Stimulated activated CD4-positive, alpha-beta T cell treated with anti-CD3 and anti-CD28 coated beads, Interleukin-12 subunit alpha, Interleukin-12 subunit beta, amount 100 ng/mL, for 48 hours (primary cell): ENCODE measurements around the gene BNC2.

Experiments
- DNase-seq, 3 donors: peaks; one replicate each; pipeline ENCODE4 v3.0.0-alpha.2; 2020; ENCODE audit warnings: low read depth in 2 of 3, low spot score in 1 of 3

The BNC2 gene

GRCh38 chr9:16680541-16680940, 189.9 kb downstream of the BNC2 start:
- no peak for DNase-seq

DNA sequence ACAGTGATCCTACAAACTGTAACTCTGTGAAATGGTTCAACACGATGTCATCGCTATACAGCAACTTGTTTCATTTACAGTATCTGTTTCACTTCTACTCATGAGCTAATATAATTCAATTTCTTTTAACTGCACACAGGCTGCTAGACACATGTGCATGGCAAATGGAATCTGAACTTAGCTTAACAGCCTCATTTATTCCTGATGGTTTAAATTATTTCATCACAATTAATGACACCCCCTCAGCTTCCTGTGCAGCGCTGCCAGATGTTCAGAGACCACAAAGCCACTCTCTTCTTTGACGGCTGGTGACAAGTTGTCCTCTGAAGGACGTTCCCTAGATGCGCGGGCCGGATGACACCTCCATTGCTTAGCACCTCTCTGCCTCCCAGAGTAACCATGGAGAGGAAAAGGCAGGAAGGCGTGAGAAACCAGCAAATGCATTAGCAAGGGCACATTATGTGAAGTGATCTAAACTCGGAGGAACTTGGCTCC, 191.1 kb downstream of the BNC2 start:
- no peak for DNase-seq

- no peak for DNase-seq
Measured at GRCh38 chr9:16676519-16676918, 194.0 kb downstream of the BNC2 start.

DNA sequence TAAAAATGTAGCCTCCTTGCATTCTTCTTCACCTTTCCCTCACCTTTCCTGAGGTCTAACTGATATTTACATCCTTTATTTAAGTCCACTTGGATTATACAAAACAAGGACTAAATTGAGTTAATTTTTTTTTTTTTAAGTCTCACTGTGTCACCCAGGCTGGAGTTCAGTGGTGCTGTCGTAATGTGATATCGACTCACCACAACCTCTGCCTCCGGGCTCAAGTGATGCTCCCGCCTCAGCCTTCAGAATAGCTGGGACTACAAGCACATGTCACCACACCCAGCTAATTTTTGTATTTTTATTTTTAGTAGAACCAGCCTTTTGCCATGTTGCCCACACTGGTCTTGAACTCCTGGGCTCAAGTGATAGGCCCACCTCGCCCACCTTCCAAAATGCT, 195.3 kb downstream of the BNC2 start:
- no peak for DNase-seq

- DNase-seq, result no peak
Measured at GRCh38 chr9:16673171-16673570, 197.3 kb downstream of the BNC2 start.

DNA sequence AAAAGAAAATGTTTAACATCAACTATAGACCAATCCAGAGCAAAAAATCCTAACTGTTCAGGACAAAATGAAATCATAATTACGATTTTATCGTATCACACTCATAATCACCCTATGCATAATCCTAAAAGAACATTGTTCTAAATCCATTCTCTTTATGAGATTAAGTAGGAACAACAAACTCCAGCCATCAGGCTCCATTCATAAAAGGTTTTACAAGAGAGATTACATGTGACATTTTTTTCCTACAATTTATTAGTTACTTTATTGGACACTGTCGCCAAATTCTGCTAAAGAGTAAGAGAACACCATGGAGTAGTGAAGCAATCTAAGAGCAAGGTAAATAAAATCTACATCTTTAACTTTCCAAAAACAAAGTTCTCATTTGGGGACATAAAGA, 198.0 kb downstream of the BNC2 start:
- no peak for DNase-seq

DNA sequence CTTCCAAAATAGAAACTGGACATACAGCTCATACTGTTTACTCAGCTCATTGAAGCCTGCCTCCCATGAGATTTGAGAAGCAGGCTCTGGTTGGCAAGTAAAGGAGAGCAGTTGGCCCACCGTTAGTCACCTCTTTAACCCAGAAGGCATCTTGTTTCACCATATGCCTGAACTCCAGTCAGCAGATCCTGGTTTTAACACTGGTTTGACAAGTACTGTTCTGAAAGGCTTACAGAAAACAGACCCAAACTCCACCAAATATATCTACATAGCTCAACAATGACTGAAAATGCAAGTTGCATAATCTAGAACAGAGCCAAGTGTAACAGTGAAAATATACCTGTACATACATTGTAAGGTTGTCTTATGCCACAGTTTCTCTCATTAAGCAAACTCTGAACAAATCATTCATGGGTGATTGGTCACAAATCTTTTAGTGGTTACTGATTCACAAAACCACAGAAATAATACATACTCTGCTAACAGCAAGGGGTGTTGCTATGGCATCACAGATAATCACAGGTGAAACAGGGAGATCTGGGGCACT, 198.8 kb downstream of the BNC2 start:
- DNase-seq, result no peak

DNA sequence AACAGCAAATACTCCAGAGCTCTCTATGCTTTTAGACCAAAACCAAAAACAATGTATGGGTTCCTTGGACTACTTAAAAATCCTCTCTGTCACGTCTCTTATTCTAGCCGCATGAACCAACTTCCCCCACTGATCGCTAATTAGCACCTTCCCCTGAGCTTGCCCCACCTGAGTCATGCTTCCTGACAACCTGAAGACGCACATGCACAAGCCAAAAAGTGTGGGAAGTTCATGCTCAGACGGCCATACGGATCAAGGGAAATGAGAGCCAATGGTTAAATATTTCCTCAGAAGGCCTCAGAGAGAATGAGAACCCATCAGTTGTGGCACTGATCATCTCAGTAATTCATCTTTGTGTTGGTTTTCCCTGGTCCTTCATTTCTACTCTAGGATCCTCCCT, 199.7 kb downstream of the BNC2 start:
- DNase-seq, result no peak

DNA sequence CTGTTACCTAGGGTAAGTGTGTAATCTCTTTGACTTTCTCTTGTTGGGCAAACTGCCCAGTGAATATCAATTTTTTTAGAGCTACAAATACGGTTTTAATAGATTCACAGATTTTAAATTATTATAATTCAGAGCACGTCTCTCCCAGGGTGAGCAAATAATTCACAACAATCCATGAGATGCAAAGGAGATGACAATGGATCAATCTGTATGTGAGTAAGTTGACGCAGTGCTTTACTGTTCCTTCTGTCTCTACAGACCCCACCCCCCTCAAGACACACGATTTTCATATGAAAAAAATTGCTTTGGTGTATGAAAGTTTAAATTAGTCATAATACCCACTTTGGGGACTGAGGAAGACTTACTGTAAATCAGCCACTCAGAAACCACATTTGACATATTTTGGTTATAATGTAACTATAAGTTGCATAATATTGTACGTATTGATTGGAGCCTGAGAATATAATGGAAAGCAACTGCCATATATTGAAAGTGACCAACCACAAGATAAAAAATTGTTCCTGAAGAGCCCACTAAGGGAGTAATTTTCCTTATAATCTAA, 201.7 kb downstream of the BNC2 start:
- no peak for DNase-seq

DNA sequence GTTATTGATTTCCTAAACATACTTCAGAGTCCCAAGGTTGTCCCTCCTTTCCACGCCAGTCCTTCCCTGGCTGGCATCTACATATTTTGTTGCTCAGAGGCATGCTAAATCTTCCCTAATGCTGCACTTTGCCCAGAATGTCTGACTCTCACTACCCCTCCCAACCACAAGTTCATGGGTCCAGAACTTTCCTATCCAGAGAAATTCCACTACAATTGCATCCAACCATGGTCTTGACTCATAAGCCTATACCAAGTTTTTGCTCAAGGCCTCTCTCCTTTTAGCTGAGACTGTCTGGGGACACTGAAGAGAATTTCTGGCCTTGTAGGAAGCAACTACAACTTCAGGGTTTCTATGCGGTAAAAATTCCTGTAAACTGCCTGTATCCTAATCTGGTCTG, 206.3 kb downstream of the BNC2 start:
- no peak for DNase-seq

DNA sequence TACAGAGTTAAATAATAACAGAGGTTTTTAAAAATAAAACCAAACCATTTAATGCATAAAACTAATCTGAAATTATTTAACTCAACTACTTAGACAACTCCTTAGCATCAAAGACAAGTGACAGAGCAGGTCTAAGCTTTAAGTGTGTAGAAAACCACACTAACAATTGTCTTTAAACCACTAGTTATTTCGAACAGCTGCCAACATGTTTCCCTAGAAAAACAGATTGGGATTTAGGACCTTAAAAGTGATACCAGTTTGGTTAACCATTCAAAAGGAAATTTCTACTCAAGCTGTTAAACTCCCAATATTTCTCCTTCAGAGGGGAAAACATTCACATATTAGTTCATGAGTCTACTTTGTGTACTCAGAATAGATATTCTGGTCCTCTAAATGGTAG, 208.7 kb downstream of the BNC2 start:
- no peak for DNase-seq

- DNase-seq, result no peak
Measured at GRCh38 chr9:16659096-16659495, 211.4 kb downstream of the BNC2 start.

DNA sequence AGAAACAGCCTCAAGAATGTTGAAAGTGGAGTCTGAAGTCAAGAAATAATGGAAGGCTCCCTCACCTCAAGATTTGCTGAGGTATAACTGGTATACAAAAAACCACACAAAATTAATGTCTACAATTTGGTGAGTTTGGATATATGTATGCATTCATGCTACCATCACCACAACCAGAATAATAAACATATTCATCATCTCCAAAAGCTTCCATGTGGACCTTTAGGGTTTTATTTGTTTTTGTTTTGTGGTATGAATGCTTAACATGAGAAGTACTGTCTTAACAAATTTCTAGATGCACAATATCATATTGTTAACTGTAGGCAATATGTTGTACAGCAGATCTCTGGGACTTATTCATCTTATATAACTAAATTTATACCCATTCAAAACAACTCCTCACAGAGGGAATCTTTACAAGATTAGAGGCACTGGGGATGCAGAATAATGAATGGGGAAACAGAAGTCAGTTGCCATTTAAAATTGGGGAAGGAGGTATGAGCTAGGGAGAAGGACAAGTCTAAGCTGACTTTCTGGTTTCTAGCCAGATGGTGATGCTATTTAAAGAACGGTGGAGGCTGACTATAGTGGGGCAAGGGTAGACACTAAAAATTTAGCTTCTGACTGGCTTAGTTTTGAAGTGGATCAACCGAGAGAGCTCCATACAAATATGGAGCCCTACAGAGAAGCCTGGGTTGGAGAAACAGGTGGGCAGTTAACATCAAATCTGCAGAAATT, 213.9 kb downstream of the BNC2 start:
- DNase-seq, result no peak

GRCh38 chr9:16654596-16655126, 215.8 kb downstream of the BNC2 start:
- DNase-seq, result no peak

DNA sequence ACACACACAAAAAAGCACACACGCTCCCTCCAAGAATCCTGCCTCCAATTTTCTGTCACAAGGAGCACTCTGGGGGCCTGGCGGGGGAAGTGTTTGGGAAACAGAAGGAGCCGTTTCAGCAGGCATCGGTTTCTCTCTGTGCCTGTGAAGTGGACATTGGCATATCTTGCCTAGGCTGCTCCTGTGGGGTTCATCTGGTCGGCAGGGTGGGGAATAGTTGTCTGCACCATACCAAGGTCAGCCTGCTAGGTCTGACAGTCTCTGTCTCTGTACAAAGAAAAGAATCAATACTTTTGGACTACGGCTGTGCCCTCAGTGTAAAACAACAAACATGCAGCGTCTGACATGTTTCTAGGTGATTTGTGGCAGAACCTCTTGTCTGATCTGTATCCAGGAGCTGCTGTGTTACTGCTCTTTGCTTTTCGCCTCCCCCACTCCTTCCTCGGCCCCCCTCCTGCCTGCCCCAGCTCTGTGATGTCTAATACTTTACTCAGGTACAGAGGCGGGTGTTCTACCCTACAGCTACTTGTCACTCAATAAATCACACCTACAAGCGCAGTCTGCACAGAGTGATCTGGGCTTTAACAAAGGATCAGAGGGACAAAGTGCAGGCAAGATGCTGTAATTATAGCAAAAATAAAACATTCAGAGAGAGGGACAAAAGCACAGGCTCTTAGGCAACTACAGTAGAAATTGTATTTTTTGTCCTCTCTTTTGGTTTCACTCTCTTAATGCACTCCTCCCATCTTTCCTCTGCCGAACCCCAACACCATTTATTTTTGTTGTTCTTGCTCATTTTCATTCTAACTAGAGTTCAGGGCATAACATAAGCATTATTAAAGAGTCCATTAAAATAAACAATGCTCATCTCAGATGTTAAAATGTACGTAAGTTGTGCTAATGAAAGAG, 216.7 kb downstream of the BNC2 start:
- DNase-seq, result no peak

GRCh38 chr9:16652582-16652981, 217.9 kb downstream of the BNC2 start:
- no peak for DNase-seq

GRCh38 chr9:16651446-16651964, 219.0 kb downstream of the BNC2 start:
- no peak for DNase-seq

DNA sequence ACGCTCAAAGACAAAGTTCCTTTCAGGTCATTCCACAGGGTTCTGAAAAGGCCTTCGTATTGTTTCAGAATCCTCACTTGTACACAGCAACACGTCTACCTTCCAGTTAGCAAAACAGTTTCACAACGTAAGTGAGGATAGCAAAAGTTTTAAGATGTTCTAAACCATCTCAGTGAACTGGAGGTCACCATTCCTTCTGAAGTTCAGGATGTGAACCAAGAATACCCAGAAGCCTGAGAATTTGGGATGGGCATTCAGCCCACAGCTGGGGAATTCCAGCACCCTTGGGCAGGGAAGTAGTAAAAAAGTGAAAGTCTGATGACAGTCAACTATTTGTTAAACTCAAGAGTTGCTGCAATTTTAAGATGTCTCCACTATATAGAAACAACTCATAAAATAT, 224.5 kb downstream of the BNC2 start:
- no peak for DNase-seq

DNA sequence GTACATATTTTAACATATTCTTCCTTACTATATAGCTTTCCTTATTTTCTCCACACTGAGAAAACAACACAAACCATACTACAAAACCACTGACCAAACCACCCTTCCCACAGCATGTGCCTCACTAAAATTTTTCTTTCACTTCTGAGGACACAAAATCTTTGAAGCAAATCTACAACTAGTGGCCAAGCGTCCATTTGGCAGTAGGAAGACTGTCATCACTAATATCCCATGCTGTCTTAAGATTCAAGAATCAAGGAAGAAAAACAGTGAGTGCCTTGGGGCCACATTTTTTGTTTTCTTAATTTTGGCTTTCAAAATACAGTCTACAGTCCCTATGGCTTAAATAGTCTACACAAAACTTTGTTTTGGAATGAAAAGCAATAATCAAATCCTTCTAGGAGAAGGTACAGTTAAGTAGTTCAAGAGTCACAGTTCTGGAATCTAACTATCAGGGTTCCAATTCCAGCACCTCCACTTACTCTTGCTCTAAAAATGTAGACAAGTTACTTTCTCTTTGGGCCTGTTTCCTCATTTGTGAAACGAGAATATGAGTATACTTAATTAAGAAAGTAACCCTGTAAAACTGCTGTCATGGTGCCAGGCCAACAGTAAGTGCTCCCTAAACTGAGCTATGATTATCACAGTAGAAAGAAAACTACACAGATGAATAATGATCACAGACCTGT, 227.9 kb downstream of the BNC2 start:
- DNase-seq, result no peak

- DNase-seq, result no peak
Measured at GRCh38 chr9:16640649-16641048, 229.8 kb downstream of the BNC2 start.

DNA sequence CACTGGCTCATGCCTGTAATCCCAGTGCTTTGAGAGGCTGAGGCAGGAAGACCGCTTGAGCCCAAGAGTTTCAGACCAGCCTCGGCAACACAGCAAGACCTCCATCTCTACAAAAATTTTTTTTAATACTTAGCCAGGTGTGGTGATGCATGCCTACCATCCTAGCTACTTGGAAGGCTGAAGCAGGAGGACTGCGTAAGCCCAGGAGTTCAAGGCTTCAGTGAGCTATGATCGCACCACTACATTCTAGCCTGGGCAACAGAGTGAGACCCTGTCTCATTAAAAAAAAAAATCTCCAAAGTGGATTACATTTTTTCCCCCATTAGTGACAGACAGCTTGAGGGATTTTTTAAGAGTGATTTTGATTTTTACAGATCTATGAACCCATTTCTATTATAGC, 230.8 kb downstream of the BNC2 start:
- no peak for DNase-seq
